GM15510 (cell line): ENCODE measurements around the gene PBX4.

Experiments used
- POLR2A ChIP-seq: IDR thresholded peaks from 3 replicates; pipeline ENCODE4 v1.6.1; 2011; ENCODE audit warnings: borderline replicate concordance; ENCODE audit not compliant: insufficient read length; ENCODE audit errors: extremely low read depth

Gene PBX4

DNA sequence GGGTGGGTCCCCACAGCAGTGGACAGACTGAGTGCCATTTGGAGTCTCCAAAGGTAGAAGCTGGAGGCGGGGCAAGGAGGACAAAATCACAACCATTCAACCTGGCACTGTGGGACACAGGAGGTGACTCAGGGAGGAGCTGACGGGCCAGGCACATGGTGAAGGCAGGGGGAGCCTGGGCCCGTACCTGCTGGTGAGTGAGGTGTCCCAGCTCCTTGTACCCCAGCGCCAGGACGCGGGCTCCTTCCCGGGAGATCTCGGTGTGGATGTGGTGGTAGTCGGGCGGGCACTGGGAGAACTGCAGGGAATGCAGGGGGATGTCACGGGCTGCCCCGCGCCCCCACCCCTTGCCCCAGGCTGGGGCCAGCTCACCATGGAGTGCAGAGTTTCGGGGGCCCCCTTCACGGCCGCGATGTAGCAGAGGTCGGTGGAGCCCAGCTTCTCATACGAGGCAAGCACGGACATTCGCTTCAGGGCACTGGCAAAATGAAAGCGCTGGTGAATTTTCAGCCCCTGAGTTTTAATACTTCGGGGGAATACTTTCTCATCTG is 35.2 kb upstream of the PBX4 start:
- no peak for TF ChIP-seq POLR2A

DNA sequence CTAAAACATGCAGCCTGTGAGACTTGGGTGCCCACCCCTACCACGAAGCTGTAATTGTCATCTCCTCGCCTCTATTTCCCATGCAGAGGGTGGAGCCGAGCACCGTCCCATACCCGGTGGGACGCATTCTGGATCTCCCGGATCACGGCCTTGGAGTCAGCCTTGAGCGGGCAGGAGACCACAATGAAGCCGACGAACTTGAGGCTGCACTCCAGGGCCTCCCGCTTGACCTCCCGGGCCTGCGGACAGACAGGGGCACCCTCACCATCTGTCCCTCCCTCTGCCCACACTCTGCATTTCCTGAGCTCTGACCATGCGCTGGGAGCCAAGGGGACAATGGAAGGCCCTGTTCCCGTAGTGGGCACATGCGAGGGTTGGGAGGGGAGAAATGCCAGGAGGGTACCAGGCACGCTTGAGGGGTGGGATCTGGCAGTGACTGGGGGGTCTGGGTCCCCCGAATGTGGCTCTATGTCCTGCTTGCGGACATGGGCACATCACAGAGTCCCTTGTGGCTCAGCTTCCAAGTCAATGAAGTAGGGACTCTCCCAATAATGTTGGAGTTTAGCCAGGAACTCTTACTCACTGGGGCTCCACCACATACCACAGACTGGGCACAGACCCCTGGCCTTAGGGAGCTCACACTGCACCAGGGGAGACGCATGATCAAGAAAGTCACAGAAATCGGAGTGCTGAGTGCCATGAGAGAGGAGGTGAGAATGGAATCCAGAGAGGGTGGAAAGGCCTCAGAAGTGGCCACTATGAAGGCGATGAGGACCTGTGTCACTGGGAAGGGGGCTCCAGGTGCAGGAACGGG is 34.2 kb upstream of the PBX4 start:
- TF ChIP-seq POLR2A, result no peak

DNA sequence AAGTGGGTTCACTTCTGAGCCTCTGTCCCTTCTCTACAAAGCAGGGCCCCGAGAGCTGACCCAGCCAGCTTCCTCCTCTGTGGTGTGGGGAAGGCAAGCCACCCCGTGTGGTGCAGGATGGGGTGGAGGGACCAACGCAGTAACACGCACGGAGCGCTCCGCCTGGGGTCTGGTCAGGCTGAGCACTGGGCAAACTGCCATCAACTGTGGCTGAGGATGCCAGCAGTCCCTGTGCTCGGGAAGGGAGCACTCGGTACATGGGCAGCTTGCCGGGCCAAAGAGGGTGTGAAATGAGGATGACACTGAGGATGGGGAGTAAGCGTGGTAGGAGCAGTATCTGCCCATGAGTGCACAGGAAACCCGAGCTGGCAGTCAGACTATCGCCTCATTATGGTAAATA is 32.6 kb upstream of the PBX4 start:
- TF ChIP-seq POLR2A, result no peak

DNA sequence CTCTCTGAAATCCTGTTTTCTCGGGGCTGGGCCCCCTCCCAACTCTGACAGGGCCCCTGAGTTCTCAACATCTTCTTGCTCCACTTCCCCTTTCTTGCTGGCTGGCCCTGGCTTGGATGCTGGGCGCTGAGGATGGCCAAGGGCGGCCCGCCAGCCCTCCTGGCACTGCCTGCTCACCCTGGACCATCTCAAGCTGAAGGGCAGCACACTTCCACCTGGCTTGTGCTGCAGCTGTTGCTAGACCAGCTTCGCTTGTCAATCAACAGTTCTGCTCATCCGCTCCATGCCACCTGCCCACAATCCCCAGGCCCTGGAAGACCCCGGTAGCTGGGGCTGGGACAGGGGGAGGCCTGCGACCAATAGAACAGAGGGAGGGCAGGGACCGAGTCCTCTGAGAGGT is 31.8 kb upstream of the PBX4 start:
- no peak for TF ChIP-seq POLR2A

DNA sequence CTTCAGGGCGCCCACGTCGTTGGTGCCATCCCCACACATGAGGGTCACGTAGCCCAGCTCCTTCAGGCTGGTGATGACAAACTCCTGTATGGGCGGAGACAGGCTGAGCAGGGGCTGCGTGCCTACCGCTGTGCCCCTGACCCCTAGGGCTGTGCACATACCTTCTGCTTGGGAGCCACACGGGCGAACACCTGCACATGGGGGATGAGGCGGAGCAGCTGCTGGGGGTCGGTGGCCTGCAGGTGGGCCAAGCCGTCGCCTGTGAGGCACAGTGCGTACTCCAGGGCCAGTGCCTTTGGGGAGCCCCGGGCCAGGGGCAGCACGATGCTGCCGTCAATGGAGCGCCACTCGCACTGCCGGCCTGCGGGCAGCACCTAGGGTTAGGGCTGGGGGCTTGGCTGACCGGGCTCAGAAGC is 31.1 kb upstream of the PBX4 start:
- no peak for TF ChIP-seq POLR2A

DNA sequence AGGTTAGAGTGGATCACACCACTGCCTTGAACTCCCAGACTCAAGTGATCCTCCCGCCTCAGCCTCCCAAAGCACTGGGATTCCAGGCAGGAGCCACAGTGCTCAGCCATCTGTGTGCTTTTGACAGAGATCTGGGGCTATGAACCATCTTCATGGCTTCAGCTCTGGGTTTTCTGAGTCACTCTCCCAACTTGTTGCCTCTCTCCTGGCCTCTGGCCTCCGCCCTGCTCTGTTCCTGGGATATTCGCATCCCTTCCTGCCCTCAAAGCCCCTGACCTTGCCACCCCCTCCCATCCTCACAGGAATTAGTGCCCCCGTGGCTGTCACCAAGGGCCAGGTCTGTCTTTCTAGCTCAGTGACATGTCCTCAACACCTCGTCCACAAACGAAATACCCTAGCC is 30.7 kb upstream of the PBX4 start:
- no peak for TF ChIP-seq POLR2A

DNA sequence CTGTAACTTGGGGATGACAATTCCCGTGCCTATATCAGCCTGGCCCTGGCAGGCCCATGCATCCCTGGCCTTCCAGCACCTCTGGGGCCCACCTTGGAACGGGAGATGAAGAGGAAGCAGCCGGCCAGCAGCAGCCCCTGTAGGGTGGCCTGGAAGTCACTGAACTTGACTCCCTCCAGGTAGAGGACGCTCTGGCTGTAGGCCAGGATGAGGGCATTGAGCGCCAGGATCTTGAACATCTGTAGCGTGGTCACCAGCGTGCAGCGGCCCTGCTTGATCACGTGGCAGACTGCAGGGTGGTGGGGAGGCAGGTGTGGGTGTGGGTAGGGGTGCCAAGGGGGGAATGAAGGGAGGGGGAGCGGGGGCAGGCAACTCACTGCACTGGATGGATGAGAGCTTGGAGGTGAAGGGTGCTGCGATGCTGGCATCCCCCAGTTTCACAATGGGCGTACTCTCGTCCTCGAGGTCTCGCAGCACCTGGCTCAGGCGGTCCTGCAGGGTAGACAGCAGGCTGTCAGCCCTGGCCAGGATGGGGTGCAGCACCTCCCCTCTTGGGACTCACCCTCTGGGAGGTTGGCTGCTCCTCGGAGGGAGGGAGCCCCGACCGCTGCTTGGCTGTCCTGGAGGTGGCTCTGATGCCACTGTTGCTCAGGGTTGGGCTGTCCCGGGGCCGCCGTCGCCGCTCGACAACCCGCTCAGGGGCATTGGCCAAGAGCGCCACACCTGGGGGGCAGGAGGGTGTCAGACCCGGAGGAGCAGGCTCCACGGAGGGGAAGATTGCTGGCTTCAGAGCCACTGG is 28.7 kb upstream of the PBX4 start:
- no peak for TF ChIP-seq POLR2A

DNA sequence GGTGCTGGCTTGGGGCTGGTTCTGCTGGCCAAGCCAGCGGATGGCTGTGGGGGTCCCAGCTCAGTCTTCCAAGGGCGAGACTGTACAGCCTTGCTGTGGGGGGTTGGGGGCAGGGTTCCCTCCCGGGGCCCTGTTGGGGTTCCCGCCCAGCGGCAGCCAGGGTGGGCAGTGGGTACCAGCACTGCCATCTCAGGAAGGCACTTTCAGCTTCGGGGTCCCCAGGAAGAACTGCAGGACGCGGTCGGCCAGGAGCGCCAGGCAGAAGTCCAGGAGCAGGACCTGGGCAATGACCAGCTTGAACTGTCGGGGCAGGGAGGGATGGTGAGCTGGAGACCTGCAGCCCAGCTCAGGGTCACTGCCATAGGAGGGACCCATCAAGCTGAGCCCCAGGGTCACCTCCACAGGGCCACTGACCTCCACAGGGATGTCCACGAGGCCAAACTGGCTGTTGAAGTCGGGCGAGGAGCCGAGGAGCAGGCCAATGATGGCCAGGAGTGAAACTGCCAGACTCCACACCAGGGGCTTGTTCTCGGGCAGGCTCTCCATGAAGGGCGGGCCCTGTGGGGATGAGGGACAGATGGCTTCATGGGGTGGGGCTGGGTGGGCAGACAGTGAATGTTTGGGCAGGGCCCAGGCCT is 26.9 kb upstream of the PBX4 start:
- no peak for TF ChIP-seq POLR2A

DNA sequence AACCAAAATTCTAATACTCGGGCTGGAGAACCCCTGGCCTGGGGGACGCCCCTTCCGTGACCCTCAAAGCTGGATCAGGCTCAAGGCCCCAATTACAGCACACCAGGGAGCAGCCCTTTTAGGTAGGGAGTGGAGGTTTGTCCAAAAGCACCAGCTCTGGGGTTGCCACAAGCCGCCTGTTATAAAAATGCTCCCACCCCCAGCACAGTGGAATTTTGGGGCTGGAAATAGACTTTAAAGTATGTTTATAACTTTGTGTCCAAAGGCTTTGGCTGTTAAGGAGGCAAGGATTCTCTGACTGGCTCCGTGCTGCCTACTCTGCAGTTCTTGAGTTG is 25.5 kb upstream of the PBX4 start:
- TF ChIP-seq POLR2A, result no peak

DNA sequence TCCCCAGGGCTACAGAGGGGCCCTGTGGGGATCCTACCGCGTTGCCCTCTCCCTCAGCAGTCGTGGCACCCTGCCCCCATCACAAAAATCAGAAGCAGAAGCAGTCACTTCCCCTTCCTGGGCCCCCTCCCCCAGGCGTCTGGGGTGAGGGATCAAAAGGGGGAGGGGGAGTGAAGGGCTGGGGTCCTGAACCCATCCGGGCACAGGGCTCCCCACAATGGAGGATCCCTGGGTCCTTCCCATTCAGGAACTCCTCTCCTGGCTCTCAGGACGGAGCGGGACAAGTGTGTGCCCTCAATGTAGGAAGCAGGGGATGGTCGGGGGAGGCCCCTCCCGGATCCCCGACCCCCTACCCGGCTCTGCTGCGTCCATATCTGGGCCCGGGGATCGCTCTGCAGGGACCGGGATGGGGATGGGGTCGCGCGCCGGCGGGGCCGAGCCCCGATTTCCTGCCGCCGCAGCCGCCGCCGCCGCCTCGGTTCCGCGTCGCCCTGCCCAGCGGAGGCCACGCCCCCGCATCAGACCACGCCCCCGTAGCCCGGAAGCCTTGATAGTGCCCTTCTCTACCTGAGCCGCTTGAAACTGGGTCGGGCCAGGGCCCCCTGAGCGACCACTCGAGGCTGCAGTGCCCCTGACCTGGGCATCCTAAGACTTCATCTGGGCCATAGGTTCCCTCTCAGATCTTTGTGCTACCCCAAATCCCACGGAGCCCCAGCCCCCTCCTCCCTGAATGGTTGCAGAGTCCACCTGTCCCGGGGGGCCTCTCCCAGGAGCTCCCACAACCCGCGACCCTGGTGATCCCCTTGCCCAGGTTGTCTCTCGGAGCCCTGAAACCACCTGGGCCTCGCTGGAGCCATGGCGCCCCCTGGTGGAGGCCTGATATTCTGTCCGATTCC is 24.9 kb upstream of the PBX4 start, which contains the start of gene GMIP:
TSS of gene GMIP (minus strand) at position 500 of the 896 bp plus-strand sequence. CDS start at position 372, 128 bp downstream.
- TF ChIP-seq POLR2A, result peak; percentile 70

DNA sequence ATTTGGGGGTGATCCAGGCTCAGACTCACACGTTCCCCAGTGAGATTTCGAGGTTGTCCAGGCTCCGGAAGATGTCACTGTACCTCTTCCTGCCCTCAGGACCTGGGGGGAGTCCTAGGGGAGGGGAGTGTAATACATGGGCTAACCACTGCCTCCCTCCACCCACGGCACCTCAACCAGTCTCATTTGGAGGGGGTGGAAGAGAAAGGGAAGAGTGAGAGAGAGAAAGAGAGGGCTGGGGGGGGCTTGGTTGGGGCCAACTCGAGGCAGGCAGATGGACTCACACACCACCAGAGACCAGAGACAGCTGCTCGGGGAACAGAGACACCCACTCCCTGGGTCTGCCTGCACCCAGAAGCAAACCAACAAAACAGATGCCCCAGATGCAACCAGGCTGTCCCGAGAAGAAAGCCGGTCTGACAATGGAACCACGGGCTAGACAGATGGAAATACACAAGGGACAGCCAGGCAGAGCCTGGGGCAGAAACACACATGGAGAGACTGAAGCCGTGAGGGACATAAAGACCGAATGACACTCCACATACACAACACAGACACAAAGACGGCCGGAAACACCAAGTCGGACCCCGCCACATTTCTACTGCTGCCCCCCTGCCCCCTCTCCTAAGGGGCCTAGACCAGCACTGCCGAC is 24.1 kb upstream of the PBX4 start:
- peak; percentile 33 for TF ChIP-seq POLR2A

DNA sequence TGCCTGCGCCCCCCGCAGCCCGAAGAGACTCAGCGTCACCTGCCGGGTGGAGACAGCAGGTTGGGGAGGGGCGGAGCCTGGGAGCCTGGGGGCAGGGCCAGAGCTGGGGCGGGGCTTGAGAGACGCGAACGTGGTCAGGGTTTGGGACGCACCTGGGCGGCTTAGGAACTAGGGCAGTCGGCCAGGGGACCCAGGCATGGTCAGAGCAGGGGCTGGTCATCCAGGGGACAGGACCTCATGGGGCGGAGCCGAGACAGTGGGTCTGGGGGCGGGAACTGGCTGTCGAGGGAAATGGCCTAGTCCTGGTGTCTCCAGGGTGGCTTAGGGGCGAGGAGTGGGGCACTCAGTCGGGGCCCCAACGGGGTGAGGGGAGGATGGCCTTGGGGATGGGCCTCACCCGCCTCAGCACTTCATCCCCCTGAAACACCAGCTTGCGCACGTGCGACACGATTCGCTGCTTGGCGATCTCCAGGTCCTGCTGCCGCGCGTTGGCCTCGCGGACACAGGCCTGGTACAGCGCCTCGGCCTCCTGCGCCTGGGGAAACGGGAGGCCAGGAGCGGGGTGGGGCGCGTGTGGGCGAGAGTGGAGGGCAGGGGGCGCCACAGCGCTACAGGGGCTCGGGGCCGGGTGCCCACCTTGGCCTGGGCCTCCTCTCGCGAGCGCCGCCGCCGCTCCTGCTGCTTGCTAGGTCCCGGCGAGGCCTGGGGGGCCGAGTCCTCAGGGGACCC is 19.2 kb upstream of the PBX4 start:
- no peak for TF ChIP-seq POLR2A

DNA sequence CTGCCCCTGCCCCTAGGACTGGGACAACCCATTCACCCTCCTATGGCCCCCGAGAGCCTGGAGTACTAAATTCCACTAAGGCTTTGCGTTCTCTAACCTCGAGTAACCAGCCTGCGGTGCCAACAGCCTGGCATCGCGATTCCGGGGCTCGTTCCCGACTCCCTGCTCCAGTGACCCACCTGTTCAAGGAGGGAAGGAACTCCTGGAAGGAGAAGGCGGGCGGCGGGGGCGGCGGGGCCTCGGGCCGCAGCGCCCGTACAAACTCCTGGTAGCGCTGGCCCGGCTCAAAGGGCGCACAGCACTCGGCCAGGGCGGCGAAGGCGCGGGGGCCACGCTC is 18.7 kb upstream of the PBX4 start:
- TF ChIP-seq POLR2A, result no peak
